C4-2B (cell line): ENCODE data around the gene RAB32.

Source experiments
- CTCF ChIP-seq: fragments of 450-650 bp; conservative IDR thresholded peaks from 2 replicates; pipeline ENCODE4 v1.5.1; 2017; ENCODE audit warnings: mild to moderate bottlenecking
- ZFX ChIP-seq: fragments of 450-650 bp; IDR thresholded peaks from 2 replicates; pipeline ENCODE4 v1.6.1; 2017

- TF ChIP-seq CTCF, result no peak
- TF ChIP-seq ZFX, result no peak
Observed at GRCh38 chr6:146545581-146545980, 1.9 kb downstream of the RAB32 start.
